Measurements from ENCODE around the gene PITRM1.

PITRM1 gene

GRCh38 chr10:3166496-3167290 is 5.9 kb downstream of the PITRM1 start:
- DNase-seq (ENCODE audit: low read depth) = no peak

GRCh38 chr10:3165196-3165595 is 7.4 kb downstream of the PITRM1 start:
- DNase-seq (ENCODE audit: low read depth) = no peak

- DNase-seq (ENCODE audit: low read depth) = no peak
These were observed 8.7 kb downstream of the PITRM1 start for GRCh38 chr10:3163879-3164278.

DNA sequence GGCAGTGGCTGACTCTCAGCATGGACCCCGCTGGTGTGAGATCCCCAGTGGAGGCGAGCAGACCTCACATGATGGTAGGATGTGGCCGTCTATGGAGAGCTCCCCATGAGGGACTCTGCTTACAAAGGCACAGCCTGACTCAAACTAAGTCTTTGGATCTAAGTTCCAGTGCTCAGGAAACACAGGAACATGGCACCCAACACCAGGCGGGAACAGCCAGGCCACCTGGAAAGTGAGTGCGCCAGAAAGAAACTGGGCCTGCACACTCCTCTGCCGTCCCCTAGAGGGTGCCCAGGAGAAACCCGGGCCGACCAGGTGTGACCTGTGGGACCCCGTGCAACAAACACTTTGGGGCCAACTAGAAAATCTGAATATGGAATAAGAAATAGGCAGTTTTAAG is 10.0 kb downstream of the PITRM1 start:
- DNase-seq (ENCODE audit: low read depth) = no peak

GRCh38 chr10:3159152-3159551 is 13.4 kb downstream of the PITRM1 start:
- DNase-seq (ENCODE audit: low read depth) = no peak

GRCh38 chr10:3154666-3155065 is 17.9 kb downstream of the PITRM1 start:
- DNase-seq (ENCODE audit: low read depth) = no peak

DNA sequence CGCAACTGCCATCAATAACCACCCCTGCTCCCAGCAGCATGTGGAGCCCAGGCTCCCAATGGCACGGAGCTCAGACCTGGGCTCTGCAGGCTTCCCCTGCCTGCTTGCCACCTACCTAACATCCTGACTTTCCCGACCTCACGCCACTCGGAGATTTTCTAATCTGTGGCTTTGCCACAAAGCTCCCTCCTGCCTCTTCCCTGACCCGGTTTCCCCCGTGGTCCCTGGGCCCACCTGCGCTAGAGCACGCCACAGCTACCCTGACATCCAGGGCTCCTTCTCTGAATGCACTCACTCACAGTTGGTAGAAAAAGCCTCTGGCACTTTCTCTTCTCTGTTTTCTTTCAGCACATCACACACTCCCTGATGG is 20.0 kb downstream of the PITRM1 start:
- no peak for DNase-seq (ENCODE audit: low read depth)

DNA sequence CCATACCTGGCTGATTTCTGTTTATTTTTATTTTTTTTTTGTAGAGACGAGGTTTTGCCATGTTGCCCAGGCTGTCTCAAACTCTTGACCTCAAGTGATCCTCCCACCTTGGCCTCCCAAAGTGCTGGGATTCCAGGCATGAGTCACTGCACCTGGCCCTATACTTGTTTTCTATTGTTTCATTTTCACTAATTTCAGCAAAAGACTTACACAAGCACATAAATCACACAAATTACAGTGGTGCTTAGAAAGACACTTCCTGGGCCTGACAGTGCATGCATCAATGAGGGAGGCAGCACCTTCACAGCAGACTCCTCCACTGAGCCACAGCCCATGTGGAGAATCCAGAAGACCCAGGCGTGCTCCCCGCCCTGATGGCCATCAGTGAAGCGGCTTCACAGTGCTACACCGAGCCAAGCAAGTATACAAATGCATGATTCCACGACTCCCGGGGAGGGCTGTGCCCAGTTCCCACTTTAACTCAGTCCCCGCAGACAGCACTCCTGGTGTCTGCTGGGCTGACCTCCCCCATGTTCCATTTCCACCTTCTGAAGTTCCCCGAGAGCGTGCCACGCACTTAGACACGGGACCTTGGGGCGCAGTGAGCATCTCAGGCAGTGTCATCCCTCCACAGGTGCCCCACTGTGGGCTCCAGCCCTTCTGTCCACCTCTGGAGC is 20.6 kb downstream of the PITRM1 start:
- DNase-seq (ENCODE audit: low read depth) = no peak

GRCh38 chr10:3150961-3151360 is 21.6 kb downstream of the PITRM1 start:
- no peak for DNase-seq (ENCODE audit: low read depth)

DNA sequence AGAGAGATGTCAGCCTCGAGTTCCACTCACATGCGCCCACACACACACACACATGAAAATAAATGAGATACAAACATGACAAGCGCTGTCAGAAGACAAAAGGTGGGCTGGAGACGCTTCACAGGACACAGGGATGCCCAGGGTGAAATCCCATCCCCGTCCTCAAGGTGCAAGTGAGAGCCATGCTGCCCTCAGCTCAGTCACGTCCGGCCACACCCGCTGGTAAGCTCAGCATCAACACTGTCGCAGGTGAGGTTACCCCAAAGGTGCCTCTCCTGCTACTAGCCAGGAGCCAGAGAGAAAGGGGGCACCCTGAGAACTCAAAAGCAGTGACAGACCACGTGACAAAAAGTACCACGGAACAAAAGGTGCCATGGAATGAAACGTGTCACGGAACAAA is 22.2 kb downstream of the PITRM1 start:
- DNase-seq (ENCODE audit: low read depth) = no peak

DNA sequence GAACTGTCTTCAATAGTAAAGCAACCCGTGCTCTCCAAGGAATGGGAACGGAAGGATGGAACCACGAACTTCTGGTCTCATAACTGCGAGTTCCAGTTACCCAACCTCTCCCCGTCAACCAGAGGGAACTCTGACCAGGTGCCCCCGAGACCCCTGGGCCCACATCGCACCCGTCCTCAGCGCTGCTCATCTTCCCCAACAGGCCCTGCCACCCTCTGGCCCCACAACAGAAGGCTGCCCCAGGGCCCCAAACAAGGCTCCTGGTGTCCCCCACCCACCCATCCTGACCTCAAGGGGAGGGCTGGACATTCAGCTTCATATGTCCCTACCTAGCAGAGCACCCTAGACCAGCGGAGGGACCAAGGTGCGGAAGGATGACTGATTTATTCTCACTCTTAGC is 22.7 kb downstream of the PITRM1 start:
- no peak for DNase-seq (ENCODE audit: low read depth)

DNA sequence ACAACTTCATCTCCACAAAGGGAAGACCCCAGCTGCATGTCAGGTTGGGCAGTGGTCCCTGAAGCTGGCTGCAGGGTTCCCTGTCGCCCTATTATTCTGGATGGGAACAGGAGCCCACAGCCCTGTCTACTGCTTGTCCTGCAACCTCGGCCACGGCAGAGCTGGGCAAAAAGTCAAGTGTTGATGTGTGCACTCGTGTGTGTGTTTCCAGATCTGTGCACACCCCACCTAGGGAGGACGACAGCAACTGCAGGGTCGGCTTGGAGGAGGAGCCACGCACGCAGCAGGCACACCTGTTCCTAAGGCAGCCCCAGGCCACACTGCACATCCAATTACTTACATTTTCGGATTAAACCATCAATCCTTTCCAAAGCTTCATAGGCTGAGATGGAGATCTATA is 23.6 kb downstream of the PITRM1 start:
- DNase-seq (ENCODE audit: low read depth) = no peak

- no peak for DNase-seq (ENCODE audit: low read depth)
These were observed 24.5 kb downstream of the PITRM1 start for GRCh38 chr10:3148041-3148440.

DNA sequence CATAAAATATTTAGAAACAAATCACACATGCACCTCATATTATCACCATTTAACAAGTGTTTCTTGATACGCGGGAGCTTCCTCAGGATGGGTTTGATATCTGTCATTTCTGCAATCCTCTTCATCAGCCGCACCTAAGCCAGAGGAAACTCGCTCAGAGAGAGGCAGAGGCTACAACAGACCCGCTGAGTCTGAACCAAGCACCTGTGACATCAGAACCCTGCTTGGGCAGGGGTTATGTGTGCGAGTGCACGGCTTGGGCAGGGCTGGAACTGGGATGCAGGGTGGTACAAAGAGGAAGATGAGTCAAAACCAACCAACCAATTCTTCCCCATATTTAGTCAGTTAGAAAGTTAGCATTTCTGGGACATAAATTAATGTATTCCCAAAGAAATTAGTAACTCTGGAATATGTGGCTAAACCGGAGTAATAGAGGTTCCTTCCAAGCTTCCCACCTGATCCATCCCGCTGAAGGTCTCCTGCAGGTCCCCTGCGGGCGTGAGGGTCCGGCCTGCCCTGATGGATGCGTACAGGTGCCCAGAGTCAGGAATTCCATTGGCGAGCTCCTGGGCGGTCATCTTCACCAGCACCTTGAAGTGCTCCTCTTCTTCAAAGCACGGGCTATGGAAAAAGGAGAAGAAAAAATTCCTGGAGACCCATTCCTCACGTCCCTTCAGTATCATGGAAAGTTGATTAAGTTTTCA is 25.3 kb downstream of the PITRM1 start:
- DNase-seq (ENCODE audit: low read depth) = no peak

GRCh38 chr10:3146289-3146688 is 26.3 kb downstream of the PITRM1 start:
- no peak for DNase-seq (ENCODE audit: low read depth)

DNA sequence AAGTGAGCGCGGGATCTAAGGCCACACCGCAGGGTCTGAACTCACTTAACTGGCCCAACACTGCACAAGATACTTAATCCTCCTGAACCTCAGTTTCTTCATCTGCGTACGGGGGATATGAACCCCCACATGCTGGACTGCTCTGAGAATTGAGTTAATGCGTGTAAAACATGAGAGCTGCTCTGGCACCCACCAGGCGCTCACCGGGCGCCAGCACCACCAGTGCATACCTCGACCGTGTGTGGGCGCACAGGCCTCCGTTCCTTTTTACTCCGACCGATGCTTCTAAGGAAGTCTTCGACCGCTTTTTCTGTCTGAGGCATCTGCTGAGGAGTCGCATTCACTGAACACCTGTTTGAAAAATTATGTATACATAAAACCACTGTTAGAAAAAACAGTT is 27.2 kb downstream of the PITRM1 start:
- DNase-seq (ENCODE audit: low read depth) = no peak

DNA sequence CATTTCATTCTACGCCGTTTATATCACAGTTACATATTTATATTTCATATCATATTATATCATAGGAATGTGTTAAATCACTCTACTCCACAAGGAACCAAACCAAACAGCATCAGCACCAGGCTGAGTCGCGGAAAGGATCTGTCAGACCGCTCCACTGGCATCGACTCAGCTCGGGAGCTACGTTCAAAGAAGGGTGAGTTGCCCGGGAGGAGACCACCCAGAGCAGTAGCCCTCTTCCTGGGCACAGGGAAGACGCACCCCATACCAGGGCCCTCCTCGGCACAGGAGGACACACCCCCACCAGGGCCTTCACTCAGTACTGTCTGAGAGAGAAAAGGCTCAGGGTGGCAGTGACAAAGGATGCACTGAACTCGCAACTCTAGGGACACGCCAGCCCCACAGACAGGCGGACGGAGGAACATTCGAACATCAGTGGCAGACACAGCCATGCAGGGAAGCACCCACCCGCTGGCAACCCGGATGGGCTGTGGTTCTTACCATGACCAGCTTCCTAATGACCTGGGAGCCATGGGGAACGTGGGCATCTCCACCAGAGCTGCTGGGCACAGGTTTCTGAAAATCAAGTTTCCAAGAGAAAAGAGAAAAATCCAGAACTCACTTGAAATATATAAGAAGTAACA is 28.7 kb downstream of the PITRM1 start:
- DNase-seq (ENCODE audit: low read depth) = no peak

- no peak for DNase-seq (ENCODE audit: low read depth)
These were observed 29.2 kb downstream of the PITRM1 start for GRCh38 chr10:3143366-3143765.

DNA sequence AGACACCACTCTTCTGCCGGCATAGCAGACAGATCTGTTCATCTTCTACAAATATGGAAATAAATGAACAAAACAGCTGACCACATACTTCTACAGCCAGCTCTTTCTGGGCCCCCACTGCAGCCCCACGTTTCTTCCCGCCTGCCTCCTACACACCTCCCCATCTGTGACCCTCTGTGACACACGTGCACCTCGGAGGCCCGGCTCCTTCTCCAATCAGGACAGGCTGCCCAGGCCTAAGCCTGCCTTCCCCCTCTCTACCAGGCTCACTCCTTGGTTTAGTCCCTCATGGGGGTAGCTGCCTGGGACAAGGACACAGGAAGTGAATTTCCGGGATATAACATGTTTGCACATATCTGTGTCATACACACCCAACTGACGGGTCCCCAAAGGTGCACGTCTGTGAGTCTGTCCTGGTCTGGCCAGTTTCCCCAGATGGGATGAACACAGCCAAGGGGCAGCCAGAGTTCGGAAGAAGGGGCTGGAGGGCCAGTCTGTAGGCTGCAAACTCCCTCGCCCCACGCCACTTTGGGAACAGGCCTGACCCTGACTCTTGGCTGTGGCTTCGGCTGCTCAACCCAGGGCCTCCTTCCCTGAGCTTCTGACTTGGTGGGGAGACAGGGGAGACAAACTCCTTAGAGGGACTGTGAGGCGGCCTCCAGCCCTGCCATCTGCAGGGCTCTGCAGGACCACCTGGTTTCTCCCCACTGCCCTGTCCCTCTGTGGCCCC is 30.3 kb downstream of the PITRM1 start:
- no peak for DNase-seq (ENCODE audit: low read depth)

GRCh38 chr10:3141351-3142005 is 31.1 kb downstream of the PITRM1 start:
- no peak for DNase-seq (ENCODE audit: low read depth)

DNA sequence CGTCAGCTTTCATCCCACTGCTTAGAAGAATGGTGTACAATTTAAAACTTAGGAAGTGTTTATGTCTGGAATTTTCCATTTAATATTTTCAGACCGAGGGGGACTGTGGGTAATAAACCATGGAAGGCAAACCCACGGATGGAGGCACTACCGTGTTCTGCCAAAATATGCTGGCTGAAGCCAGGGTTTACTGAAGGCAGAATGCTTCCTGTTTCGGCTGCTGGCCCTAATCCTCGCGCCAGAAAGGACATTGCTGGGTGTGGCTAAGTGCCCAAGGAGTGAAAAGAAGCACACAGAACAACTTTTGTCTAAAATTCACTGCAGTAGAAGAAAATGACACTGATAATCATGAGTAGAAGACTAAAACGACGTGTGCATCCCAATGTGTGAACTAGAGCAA is 32.3 kb downstream of the PITRM1 start:
- no peak for DNase-seq (ENCODE audit: low read depth)

All from activated T-helper 9 cell treated with anti-CD3 and anti-CD28 coated beads, Interleukin-2, amount 50 U/mL, for 16 hours (primary cell).